ENCODE measurements around the gene DGKG. TPM values are rescaled to one million over a fixed set of nuclear protein-coding genes. Genes with fewer than 3 reads are reported as not detected.

DGKG gene
- total and polyA plus RNA-seq, 3 donors from 2014 or later, result 0.68 to 1.2 (median 1.1) TPM

DNA sequence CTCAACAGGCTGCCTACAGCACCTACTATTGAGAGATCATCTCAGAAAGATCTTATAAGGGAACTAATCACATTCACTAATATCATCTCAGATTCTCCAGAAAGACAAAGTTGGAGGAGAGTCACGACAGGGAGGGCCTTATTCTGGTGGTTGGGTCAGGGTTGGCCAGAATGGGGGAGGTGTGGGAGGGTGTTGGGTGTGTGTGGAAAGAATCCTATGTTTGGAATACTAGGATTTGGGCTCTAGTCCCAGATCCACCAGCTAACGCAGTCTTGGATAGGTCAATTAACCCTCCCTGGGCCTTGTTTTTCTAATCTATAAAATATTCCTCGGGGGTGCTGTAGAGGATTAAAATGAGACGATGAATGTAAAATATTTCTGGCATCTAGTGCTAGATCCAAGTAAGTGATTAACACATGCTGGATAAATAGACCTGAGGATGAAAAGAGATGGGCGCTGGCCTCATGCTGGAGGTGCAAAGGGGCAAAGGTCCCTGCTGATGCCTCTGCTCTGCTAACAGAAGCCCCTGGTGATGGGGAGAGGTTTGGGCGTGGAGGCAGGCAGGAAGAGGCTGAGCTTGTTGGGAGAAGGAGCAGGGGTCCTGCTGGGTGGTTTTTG lies 185.6 kb downstream of the DGKG start:
- TF ChIP-seq, protein P1, sequence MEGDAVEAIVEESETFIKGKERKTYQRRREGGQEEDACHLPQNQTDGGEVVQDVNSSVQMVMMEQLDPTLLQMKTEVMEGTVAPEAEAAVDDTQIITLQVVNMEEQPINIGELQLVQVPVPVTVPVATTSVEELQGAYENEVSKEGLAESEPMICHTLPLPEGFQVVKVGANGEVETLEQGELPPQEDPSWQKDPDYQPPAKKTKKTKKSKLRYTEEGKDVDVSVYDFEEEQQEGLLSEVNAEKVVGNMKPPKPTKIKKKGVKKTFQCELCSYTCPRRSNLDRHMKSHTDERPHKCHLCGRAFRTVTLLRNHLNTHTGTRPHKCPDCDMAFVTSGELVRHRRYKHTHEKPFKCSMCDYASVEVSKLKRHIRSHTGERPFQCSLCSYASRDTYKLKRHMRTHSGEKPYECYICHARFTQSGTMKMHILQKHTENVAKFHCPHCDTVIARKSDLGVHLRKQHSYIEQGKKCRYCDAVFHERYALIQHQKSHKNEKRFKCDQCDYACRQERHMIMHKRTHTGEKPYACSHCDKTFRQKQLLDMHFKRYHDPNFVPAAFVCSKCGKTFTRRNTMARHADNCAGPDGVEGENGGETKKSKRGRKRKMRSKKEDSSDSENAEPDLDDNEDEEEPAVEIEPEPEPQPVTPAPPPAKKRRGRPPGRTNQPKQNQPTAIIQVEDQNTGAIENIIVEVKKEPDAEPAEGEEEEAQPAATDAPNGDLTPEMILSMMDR (IDR thresholded peaks at IDR 0.05), result no peak
- TF ChIP-seq POLR2A (IDR thresholded peaks at IDR 0.05), result no peak
- Histone ChIP-seq H3K9me3 (no peaks in the 10 kb centered on the region), H3K4me3 (no peak overlapping the region), H3K27me3 (no peaks in the 10 kb centered on the region), H3K36me3 (ENCODE audit: low read depth, missing control alignments) (no peaks in the 10 kb centered on the region), H3K4me1 (peaks cover 7% of the 10 kb centered on the region), H3K27ac (no peak overlapping the region)
- DNase-seq, result no peak
- WGBS, 2 donors, result 61 to 75% methylated on average over 6 of the region's 6 CpGs
- intact Hi-C loops (cut with DNase I; ENCODE audit: low total_unique reads), result no loop called here

DNA sequence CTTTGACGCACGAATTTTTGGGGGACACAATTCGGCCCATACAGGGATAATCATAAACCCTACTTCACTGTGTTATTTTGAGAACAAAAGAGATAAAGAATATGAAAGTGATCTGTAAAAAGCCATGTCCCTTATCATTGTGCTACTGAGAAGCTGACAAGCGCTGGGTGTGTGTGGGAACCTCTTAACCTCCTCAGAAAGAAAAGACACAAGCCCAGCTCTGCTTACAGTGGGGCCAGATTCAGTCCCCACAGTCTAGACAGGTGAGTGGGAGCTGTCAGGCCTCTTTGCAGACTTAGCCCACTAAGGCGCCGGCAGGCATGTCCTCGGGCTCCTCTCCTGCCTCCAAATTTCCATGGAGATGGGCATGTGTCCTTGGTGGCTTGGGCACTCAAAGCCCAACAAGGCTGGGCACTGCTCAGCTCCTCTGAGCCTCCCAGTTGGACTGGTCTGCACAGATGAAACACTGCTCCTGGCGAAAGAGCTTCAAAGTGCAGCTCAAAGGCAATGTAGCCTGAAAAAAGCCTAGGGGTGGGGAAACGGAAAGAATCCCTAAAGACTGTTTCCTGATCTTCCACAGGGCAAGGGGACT lies 188.7 kb downstream of the DGKG start:
- intact Hi-C loops (cut with DNase I; ENCODE audit: low total_unique reads), result no loop called here

DNA sequence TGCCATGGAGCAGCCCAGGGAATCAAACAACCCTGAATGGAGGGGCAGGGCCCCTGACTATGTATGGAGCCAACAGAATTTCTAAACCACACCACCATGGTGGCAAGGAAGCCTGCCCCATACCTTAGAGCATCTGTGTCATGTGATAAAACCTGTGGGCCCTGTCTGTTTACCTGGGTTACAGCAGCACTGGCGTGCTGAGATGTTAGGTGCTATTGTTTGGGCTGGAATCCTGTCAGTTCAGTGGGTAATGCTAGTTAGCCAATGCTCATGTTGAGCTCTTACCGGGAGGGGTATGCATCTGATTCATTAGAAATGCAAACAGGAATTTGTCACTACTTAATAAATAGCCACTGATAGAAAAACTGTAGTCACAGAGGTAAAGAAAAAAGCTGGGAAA lies 189.7 kb downstream of the DGKG start:
- no peak for DNase-seq
- Histone ChIP-seq H3K9me3 (no peaks in the 10 kb centered on the region), H3K4me1 (peaks cover 7% of the 10 kb centered on the region), H3K27ac (no peak overlapping the region), H3K4me3 (no peak overlapping the region), H3K27me3 (no peaks in the 10 kb centered on the region), H3K36me3 (ENCODE audit: low read depth, missing control alignments) (no peaks in the 10 kb centered on the region)
- no peak for TF ChIP-seq POLR2A (IDR thresholded peaks at IDR 0.05)
- TF ChIP-seq, protein P1 (IDR thresholded peaks at IDR 0.05), result no peak
- WGBS, 2 donors, result 82 to 96% methylated on average over 2 of the region's 2 CpGs
- intact Hi-C loops (cut with DNase I; ENCODE audit: low total_unique reads), result no loop called here

More for the DNA sequence above, 188.7 kb downstream of the DGKG start:
- Histone ChIP-seq H3K27ac (no peak overlapping the region), H3K4me3 (no peak overlapping the region), H3K27me3 (no peaks in the 10 kb centered on the region), H3K36me3 (ENCODE audit: low read depth, missing control alignments) (no peaks in the 10 kb centered on the region), H3K4me1 (peaks cover 7% of the 10 kb centered on the region), H3K9me3 (no peaks in the 10 kb centered on the region)
- WGBS, 2 donors, result 70 to 79% methylated on average over 6 to 9 of the region's 9 CpGs
- no peak for TF ChIP-seq POLR2A (IDR thresholded peaks at IDR 0.05)
- TF ChIP-seq, protein P1 (IDR thresholded peaks at IDR 0.05), result no peak
- no peak for DNase-seq

DNA sequence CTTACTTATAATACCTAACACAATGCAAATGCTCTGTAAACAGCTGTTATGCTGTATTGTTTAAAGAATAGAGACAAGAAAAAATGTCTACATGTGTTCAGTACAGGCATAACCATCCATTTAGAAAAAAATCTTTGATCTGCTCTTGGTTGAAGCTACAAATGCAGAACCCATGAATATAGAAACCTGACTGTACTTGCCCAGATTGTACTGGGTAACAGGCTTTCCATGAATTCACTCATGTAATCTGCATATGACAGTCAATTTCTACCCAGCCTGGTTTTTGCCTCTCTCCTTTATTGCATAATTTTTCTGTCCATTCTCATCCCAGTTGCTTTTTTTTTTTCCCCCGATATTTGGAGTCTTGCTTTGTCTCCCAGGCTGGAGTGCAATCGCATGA lies 190.5 kb downstream of the DGKG start:
- H3K4me3 ChIP-seq, result no peak overlapping the region
- TF ChIP-seq, protein P1 (IDR thresholded peaks at IDR 0.05), result no peak
- no peak for TF ChIP-seq POLR2A (IDR thresholded peaks at IDR 0.05)
- no peaks in the 10 kb centered on the region for H3K9me3 ChIP-seq
- peaks cover 7% of the 10 kb centered on the region for H3K4me1 ChIP-seq
- no peak for DNase-seq
- no peaks in the 10 kb centered on the region for H3K36me3 ChIP-seq (ENCODE audit: low read depth, missing control alignments)
- H3K27me3 ChIP-seq, result no peaks in the 10 kb centered on the region
- intact Hi-C loops (cut with DNase I; ENCODE audit: low total_unique reads), result no loop called here
- H3K27ac ChIP-seq, result no peak overlapping the region
- 91 to 96% methylated on average over 2 of the region's 2 CpGs for WGBS, 2 donors

DNA sequence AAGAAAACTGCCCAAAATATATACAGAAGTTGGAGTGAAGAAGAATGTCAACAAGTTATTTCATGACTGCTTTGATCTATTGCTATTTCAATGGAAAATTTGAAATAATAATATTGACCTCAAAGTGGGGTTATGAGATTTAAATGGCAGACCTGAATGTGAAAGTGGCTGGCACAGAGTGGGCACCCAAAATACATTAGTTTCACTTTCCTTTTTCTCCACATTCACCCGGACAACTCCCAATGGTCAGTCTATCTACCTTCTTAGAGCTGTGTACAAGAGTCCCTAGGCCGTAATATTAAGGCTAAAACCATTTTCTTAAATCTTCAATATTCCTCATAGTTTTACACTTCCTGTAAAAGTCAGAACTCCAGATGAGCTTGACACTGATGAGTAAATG lies 191.5 kb downstream of the DGKG start:
- 57 to 70% methylated on average over 2 of the region's 2 CpGs for WGBS, 2 donors
- H3K9me3 ChIP-seq, result no peaks in the 10 kb centered on the region
- H3K27ac ChIP-seq, result no peak overlapping the region
- H3K27me3 ChIP-seq, result no peaks in the 10 kb centered on the region
- H3K36me3 ChIP-seq (ENCODE audit: low read depth, missing control alignments), result no peaks in the 10 kb centered on the region
- TF ChIP-seq, protein P1 (IDR thresholded peaks at IDR 0.05), result no peak
- no peak for TF ChIP-seq POLR2A (IDR thresholded peaks at IDR 0.05)
- intact Hi-C loops (cut with DNase I; ENCODE audit: low total_unique reads), result no loop called here
- DNase-seq, result no peak
- peaks cover 7% of the 10 kb centered on the region for H3K4me1 ChIP-seq
- H3K4me3 ChIP-seq, result no peak overlapping the region

Measured in testis (tissue), 3 donors.